Right cardiac atrium (tissue), 5 donors: ENCODE results near the gene SPAG9. TPM values are rescaled to one million over a fixed set of nuclear protein-coding genes. Genes with fewer than 3 reads are reported as not detected.
A peak's percentile ranks its signal among the peaks of the same experiment; 100 is the strongest.

Experiments
- ATAC-seq, 2 donors: fragments of 200-7000 bp; cut with Tn5 transposase; one replicate each; pipeline versions ENCODE4 v1.8.0 to v1.9.1; 2020; ENCODE audit warnings: moderate library complexity in 2 of 2, mild to moderate bottlenecking in 1 of 2
- DNase-seq, 3 donors: peaks; one replicate each; pipeline ENCODE4 v3.0.0-alpha.2; 2020
- H3K27ac ChIP-seq: one replicate; pipeline ENCODE4 v1.5.1; 2013; ENCODE audit warnings: mild to moderate bottlenecking, low read length, control low read depth, moderate library complexity
- H3K27me3 ChIP-seq: one replicate; pipeline ENCODE4 v1.6.1; 2013; ENCODE audit not compliant: control insufficient read depth, insufficient read depth
- H3K4me1 ChIP-seq: one replicate; pipeline ENCODE4 v1.6.1; 2013; ENCODE audit warnings: low read length; ENCODE audit not compliant: control insufficient read depth, insufficient read depth
- H3K4me3 ChIP-seq: one replicate; pipeline ENCODE4 v1.5.1; 2013; ENCODE audit warnings: low read length, control low read depth
- H3K9me3 ChIP-seq: one replicate; pipeline ENCODE4 v1.6.1; 2013; ENCODE audit warnings: low read length; ENCODE audit not compliant: control insufficient read depth
- WGBS: extraction: QIAGEN DNeasy Blood & Tissue Kit; methylation state at CpG from one replicate; pipeline ENCODE4 v1.1.7; 2013; 5-methylcytosine and 5-hydroxymethylcytosine counted together
- intact Hi-C, 4 donors: fragments of 100-400 bp; cut with DNase I; formaldehyde crosslinking; loops; one replicate each; pipeline versions ENCODE4 v1.11.0 to v1.14.0; 2022 to 2023
- polyA plus RNA-seq: library from polyadenylated mRNA; stranded (reverse); fragments of 200-250 nt; gene quantifications from one replicate; pipeline ENCODE4 v1.2.3, GENCODE V29; 2013
- total RNA-seq, 4 donors: library from RNA; stranded (reverse); fragmentation: NEBNext Ultra II Directional; extraction: Animal tissue kit (Norgen Biotek cat#: 25700); gene quantifications; one replicate each; pipeline ENCODE4 v1.2.1, GENCODE V29; 2021
- donor health status: healthy with polysubstance abuse.
- donor health status: DM: no; HTN: yes; CAD: no.
- donor health status: DM: no; HTN: no; CAD: no.
- donor health status: DM: no; HTN: yes; CAD: no; lungs with severe emphysema.
- donor health status: DM: yes; HTN: yes; CAD: no.

Gene SPAG9
- total and polyA plus RNA-seq, 5 donors = 19.1 to 81.0 (median 59.0) TPM

- 52% methylated on average over 5 of the region's 5 CpGs for WGBS
- ATAC-seq (no peak), DNase-seq (peak in 2 of 3 donors; percentile 55 to 72)
- Histone ChIP-seq H3K9me3 (no peaks in the 10 kb centered on the region), H3K27me3 (no peaks in the 10 kb centered on the region), H3K4me3 (no peak overlapping the region), H3K4me1 (peaks cover 11% of the 10 kb centered on the region), H3K27ac (no peak overlapping the region)
- intact Hi-C loops = loop anchor here in 2 of 4 donors (5.0 to 10.0 kb wide), 2 partner anchors 167 to 170 kb away; no protein-coding TSS in a partner anchor
Measured at GRCh38 chr17:50952013-50952412, 168.7 kb downstream of the SPAG9 start.

GRCh38 chr17:50949989-50950877, 170.4 kb downstream of the SPAG9 start:
- H3K27ac ChIP-seq = peak overlapping the region; percentile 58
- no peak overlapping the region for H3K4me3 ChIP-seq
- ATAC-seq = peak; percentile 78 to 83
- intact Hi-C loops = loop anchor here (2.0 to 10.0 kb wide), 4 partner anchors 97 to 168 kb away; no protein-coding TSS in a partner anchor
- peak; percentile 77 to 91 (median 89) for DNase-seq
- 13% methylated on average over 26 of the region's 26 CpGs for WGBS
- peaks cover 11% of the 10 kb centered on the region for H3K4me1 ChIP-seq
- H3K9me3 ChIP-seq = no peaks in the 10 kb centered on the region
- H3K27me3 ChIP-seq = no peaks in the 10 kb centered on the region

- Histone ChIP-seq H3K27me3 (no peaks in the 10 kb centered on the region), H3K9me3 (no peaks in the 10 kb centered on the region), H3K27ac (peak overlapping the region; percentile 58), H3K4me1 (peaks cover 13% of the 10 kb centered on the region), H3K4me3 (no peak overlapping the region)
- intact Hi-C loops = loop anchor here in 3 of 4 donors (5.0 kb wide), 1 partner anchor 97 kb away; no protein-coding TSS in a partner anchor
- WGBS = 74% methylated on average over 21 of the region's 21 CpGs
- peak; percentile 3 to 5 for ATAC-seq
- DNase-seq = peak in 2 of 3 donors; percentile 55 to 58
Measured at GRCh38 chr17:50949128-50949988, 171.3 kb downstream of the SPAG9 start.

- H3K9me3 ChIP-seq = no peaks in the 10 kb centered on the region
- H3K4me1 ChIP-seq = peaks cover 13% of the 10 kb centered on the region
- 93% methylated on average over 13 of the region's 13 CpGs for WGBS
- DNase-seq = no peak
- no peak overlapping the region for H3K27ac ChIP-seq
- no peak for ATAC-seq
- no peaks in the 10 kb centered on the region for H3K27me3 ChIP-seq
- no peak overlapping the region for H3K4me3 ChIP-seq
- intact Hi-C loops = loop anchor here in 3 of 4 donors (5.0 kb wide), 1 partner anchor 96 kb away; no protein-coding TSS in a partner anchor
Measured at GRCh38 chr17:50948711-50949110, 172.0 kb downstream of the SPAG9 start.

GRCh38 chr17:50947782-50948543, 172.7 kb downstream of the SPAG9 start:
- no peak overlapping the region for H3K4me3 ChIP-seq
- intact Hi-C loops = loop anchor here in 3 of 4 donors (5.0 kb wide), 1 partner anchor 96 kb away; no protein-coding TSS in a partner anchor
- peak overlapping the region; percentile 28 for H3K27ac ChIP-seq
- peaks cover 13% of the 10 kb centered on the region for H3K4me1 ChIP-seq
- WGBS = 61% methylated on average over 15 of the region's 15 CpGs
- ATAC-seq (no peak), DNase-seq (peak; percentile 68 to 88 (median 88))
- H3K27me3 ChIP-seq = no peaks in the 10 kb centered on the region
- no peaks in the 10 kb centered on the region for H3K9me3 ChIP-seq

- 92% methylated on average over 19 of the region's 19 CpGs for WGBS
- Histone ChIP-seq H3K4me1 (peaks cover 13% of the 10 kb centered on the region), H3K9me3 (no peaks in the 10 kb centered on the region)
Measured at GRCh38 chr17:50946891-50947781, 173.5 kb downstream of the SPAG9 start.

GRCh38 chr17:50946223-50946890, 174.3 kb downstream of the SPAG9 start:
- Histone ChIP-seq H3K9me3 (no peaks in the 10 kb centered on the region), H3K27me3 (no peaks in the 10 kb centered on the region), H3K4me3 (no peak overlapping the region), H3K4me1 (peaks cover 13% of the 10 kb centered on the region), H3K27ac (no peak overlapping the region)
- WGBS = 96% methylated on average over 12 of the region's 12 CpGs
- intact Hi-C loops = loop anchor here in 3 of 4 donors (5.0 kb wide), 1 partner anchor 94 kb away; no protein-coding TSS in a partner anchor
- ATAC-seq (no peak), DNase-seq (no peak)

More at GRCh38 chr17:50946891-50947781, 173.5 kb downstream of the SPAG9 start:
- Histone ChIP-seq H3K27ac (no peak overlapping the region), H3K27me3 (no peaks in the 10 kb centered on the region), H3K4me3 (no peak overlapping the region)
- intact Hi-C loops = loop anchor here in 3 of 4 donors (5.0 kb wide), 1 partner anchor 95 kb away; no protein-coding TSS in a partner anchor
- DNase-seq = peak in 1 of 3 donors; percentile 44
- ATAC-seq = no peak

GRCh38 chr17:50945779-50946222, 174.9 kb downstream of the SPAG9 start:
- intact Hi-C loops = loop anchor here in 3 of 4 donors (5.0 kb wide), 1 partner anchor 94 kb away; no protein-coding TSS in a partner anchor
- ATAC-seq (no peak), DNase-seq (peak in 1 of 3 donors; percentile 35)
- 96% methylated on average over 3 of the region's 3 CpGs for WGBS
- H3K27ac ChIP-seq = no peak overlapping the region
- no peaks in the 10 kb centered on the region for H3K9me3 ChIP-seq
- peaks cover 13% of the 10 kb centered on the region for H3K4me1 ChIP-seq
- H3K27me3 ChIP-seq = no peaks in the 10 kb centered on the region
- no peak overlapping the region for H3K4me3 ChIP-seq
